GM12878 (cell line): ENCODE data around the gene ACSL3. TPM values are rescaled to one million over a fixed set of nuclear protein-coding genes. Genes with fewer than 3 reads are reported as not detected.

ENCODE experiments used
- BACH1 ChIP-seq: fragments of 450-650 bp; IDR thresholded peaks from 2 replicates; pipeline ENCODE4 v1.6.1; 2017; ENCODE audit warnings: mild to moderate bottlenecking, borderline replicate concordance
- BRCA1 ChIP-seq: IDR thresholded peaks from 2 replicates; pipeline ENCODE4 v1.6.1; 2011; ENCODE audit warnings: low read depth, low read length, improper control_type of control experiment
- CBX3 ChIP-seq: fragments of 200-600 bp; sonication (generic); IDR thresholded peaks from 2 replicates; pipeline ENCODE4 v1.6.1; 2016; ENCODE audit warnings: low read depth, borderline replicate concordance
- ESRRA ChIP-seq: IDR thresholded peaks from 2 replicates; pipeline ENCODE4 v1.6.1; 2012; ENCODE audit warnings: mild to moderate bottlenecking, low read length, improper control_type of control experiment
- GATAD2B ChIP-seq: fragments of 450-650 bp; conservative IDR thresholded peaks from 2 replicates; pipeline ENCODE4 v1.6.1; 2017; ENCODE audit warnings: low read depth, mild to moderate bottlenecking, moderate library complexity
- IKZF1 ChIP-seq: fragments of 450-650 bp; conservative IDR thresholded peaks from 2 replicates; pipeline ENCODE4 v1.6.1; 2017; ENCODE audit warnings: antibody characterized with exemption, mild to moderate bottlenecking
- JUNB ChIP-seq: IDR thresholded peaks from 2 replicates; pipeline ENCODE4 v1.6.1; 2016; ENCODE audit warnings: antibody characterized with exemption, mild to moderate bottlenecking
- MLLT1 ChIP-seq: fragments of 450-650 bp; IDR thresholded peaks from 2 replicates; pipeline ENCODE4 v1.6.1; 2016; ENCODE audit warnings: mild to moderate bottlenecking
- MXI1 ChIP-seq: fragments of 150-350 bp; IDR thresholded peaks from 2 replicates; pipeline ENCODE4 v1.6.1; 2011; ENCODE audit warnings: low read depth, mild to moderate bottlenecking, inconsistent platforms, low read length, improper control_type of control experiment
- NKRF ChIP-seq: fragments of 450-650 bp; conservative IDR thresholded peaks from 2 replicates; pipeline ENCODE4 v1.6.1; 2017; ENCODE audit warnings: mild to moderate bottlenecking, moderate library complexity
- NR2C1 ChIP-seq: fragments of 450-650 bp; IDR thresholded peaks from 2 replicates; pipeline ENCODE4 v1.6.1; 2017; ENCODE audit warnings: antibody characterized with exemption, mild to moderate bottlenecking, moderate library complexity
- PAX5 ChIP-seq: IDR thresholded peaks from 2 replicates; pipeline ENCODE4 v1.6.1; 2011; ENCODE audit warnings: low read depth, low read length, borderline replicate concordance
- POLR2AphosphoS2 ChIP-seq: IDR thresholded peaks from 2 replicates; pipeline ENCODE4 v1.6.1; 2011; ENCODE audit warnings: low read depth, mild to moderate bottlenecking, low read length, improper control_type of control experiment, moderate library complexity
- RFX5 ChIP-seq: IDR thresholded peaks from 2 replicates; pipeline ENCODE4 v1.6.1; 2011; ENCODE audit warnings: low read depth, low read length, improper control_type of control experiment
- WRNIP1 ChIP-seq: IDR thresholded peaks from 2 replicates; pipeline ENCODE4 v1.6.1; 2011; ENCODE audit warnings: low read depth, low read length, improper control_type of control experiment, borderline replicate concordance
- YBX1 ChIP-seq: fragments of 450-650 bp; IDR thresholded peaks from 2 replicates; pipeline ENCODE4 v1.6.1; 2016; ENCODE audit warnings: antibody characterized with exemption
- ZBTB33 ChIP-seq: fragments of 450-650 bp; IDR thresholded peaks from 2 replicates; pipeline ENCODE4 v1.6.1; 2017; ENCODE audit warnings: mild to moderate bottlenecking
- ZNF622 ChIP-seq: fragments of 450-650 bp; IDR thresholded peaks from 2 replicates; pipeline ENCODE4 v1.6.1; 2017; ENCODE audit warnings: mild to moderate bottlenecking, inconsistent platforms
- polyA plus RNA-seq, 11 experiments: library from polyadenylated mRNA; depleted of rRNA in 4 of 11; unstranded in 6 of 11; stranded (reverse) in 5 of 11; fragments of >200 nt; fragmentation: Nextera tagmentation in 4 of 11; fragmentation: Illumina TruSeq in 1 of 11; extraction: Ambion mirVana in 4 of 11; extraction: Trizol in 1 of 11; gene quantifications; 1 replicate in 1 of 11; 2 replicates in 10 of 11; pipeline versions ENCODE4 v1.2.1 to v1.2.3, GENCODE V29; 2011 to 2016; ENCODE audit warnings: inconsistent platforms in 2 of 11, missing spikeins in 2 of 11, low read depth in 1 of 11
- total RNA-seq, 4 experiments: library from RNA; depleted of rRNA in 3 of 4; stranded (reverse); fragments of >200 nt in 3 of 4; fragmentation: Illumina TruSeq in 1 of 4; extraction: Trizol in 1 of 4; gene quantifications; 2 replicates each; pipeline versions ENCODE4 v1.2.1 to v1.2.3, GENCODE V29; 2013 to 2021
- TF ChIP-seq, protein P1 (sequence below): fragments of 150-350 bp; IDR thresholded peaks from 2 replicates; pipeline ENCODE4 v1.6.1; 2016; ENCODE audit warnings: low read depth, low read length

Gene ACSL3
- total and polyA plus RNA-seq, 10 of the 15 experiments (the other 5 are each of a cell fraction or from before 2014, with no cell fraction given): 15.6 to 83.9 (median 56.7) TPM

DNA sequence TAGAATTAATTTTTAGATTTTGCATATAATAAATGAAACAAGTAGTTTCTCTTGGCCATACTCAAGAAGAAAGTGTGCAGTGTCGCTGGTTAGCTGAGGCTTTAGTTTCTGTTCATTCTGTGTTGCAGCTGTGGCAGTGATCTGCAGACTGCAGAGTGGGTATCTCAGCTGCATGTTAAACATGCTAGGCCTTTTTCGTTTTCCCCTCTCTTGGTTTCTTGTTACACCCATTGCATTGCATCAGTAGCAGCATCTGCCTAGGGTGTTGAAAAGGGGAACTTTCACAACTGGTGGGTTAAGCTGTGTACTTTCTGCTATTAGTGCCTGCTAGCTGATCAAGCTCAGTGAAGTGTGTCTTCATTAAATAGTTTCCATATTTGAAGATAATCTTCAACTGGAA lies 51.3 kb downstream of the ACSL3 start (continued):
- TF ChIP-seq NKRF (no peak), MXI1 (peak; percentile 68), ZBTB33 (no peak), RFX5 (0 out of 2 replicates have a peak, but pooled peaks have one; percentile 6), MLLT1 (peak; percentile 20; the same call in 1 of the 2 replicates), CBX3 (no peak), ESRRA (no peak), JUNB (no peak), BRCA1 (no peak), POLR2AphosphoS2 (no peak), BACH1 (no peak), NR2C1 (no peak), GATAD2B (no peak), WRNIP1 (no peak), IKZF1 (peak; percentile 32; the same call in 1 of the 2 replicates), ZNF622 (no peak), YBX1 (no peak), PAX5 (peak; percentile 61; the same call in 1 of the 2 replicates)
- TF ChIP-seq, protein P1, sequence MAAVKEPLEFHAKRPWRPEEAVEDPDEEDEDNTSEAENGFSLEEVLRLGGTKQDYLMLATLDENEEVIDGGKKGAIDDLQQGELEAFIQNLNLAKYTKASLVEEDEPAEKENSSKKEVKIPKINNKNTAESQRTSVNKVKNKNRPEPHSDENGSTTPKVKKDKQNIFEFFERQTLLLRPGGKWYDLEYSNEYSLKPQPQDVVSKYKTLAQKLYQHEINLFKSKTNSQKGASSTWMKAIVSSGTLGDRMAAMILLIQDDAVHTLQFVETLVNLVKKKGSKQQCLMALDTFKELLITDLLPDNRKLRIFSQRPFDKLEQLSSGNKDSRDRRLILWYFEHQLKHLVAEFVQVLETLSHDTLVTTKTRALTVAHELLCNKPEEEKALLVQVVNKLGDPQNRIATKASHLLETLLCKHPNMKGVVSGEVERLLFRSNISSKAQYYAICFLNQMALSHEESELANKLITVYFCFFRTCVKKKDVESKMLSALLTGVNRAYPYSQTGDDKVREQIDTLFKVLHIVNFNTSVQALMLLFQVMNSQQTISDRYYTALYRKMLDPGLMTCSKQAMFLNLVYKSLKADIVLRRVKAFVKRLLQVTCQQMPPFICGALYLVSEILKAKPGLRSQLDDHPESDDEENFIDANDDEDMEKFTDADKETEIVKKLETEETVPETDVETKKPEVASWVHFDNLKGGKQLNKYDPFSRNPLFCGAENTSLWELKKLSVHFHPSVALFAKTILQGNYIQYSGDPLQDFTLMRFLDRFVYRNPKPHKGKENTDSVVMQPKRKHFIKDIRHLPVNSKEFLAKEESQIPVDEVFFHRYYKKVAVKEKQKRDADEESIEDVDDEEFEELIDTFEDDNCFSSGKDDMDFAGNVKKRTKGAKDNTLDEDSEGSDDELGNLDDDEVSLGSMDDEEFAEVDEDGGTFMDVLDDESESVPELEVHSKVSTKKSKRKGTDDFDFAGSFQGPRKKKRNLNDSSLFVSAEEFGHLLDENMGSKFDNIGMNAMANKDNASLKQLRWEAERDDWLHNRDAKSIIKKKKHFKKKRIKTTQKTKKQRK: no peak
- TF ChIP-seq, all 136 proteins: peak for 38
